ENCODE results near the gene STX16.

STX16 gene

DNA sequence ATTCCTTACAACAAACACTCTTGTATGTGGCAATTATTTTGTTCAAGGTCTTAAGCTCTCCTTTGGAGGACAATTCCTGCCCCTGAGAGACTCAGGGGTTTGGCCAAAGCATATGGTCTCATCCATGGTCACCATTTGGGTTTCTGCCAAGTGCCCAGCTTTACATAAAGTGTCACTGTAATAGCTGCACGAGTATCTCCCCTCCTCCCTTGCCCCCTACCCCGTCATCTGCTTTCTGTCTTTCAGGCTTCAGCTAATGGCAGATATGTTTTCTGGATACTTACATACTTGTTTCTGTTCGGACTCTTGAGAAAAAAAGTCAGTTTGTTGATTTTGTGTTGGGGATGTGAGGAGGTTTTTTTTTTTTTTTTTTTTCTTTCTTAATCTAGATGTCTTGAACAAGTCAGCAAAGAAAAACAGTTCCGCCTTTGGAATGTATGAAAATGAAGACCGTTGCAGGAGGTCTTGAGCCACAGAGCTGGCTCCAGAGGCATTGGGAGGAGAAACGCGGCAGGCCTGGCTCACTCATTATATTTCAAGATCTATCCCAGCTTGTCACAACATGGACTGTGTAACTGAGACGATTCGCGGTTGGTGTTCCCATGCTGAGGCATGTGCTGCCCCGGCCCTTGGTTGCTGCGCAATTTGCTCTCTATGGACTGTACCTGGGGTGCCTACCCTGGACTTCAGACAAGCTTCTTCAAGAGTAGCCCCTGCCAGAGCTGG, 32.6 kb upstream of the STX16 start:
- peak; percentile 80 for DNase-seq (ENCODE audit: low spot score)

DNA sequence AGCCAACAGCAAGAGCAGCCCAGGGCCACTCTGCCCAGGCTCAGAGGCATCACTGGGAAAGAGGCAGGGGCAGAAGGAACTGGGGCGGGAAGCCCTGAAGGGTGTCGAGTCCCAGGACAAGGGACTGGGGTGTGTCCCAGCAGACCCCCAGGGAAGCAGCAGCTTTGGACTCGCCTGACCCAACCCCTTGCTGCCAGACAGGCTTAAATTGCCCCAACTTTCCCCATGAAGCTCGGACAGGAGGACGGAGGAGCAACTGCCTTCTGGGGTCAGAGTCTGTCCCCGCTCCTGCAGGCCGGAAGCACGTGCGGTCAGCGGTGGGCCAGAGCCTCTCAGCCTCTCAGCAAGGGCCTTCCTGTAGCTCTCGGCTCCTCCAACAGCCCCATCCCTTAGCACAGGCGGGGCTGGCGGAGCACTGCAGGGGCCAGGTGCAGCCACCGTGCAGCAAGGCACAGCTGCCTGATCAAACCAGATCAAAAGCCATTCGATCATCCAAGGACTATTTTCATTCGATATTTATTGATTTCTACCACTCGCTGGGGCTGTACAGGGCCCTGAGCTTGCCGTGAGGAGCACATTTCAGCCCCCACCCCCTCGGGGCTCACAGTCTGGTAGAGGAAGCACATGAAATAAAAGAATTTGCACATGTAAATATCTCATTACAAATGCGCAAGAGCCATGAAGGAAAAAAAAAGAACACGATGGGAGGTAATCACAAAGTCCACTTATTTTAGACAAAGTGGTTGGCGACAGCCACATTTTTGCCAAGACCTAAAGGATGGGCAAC, 31.8 kb upstream of the STX16 start:
- DNase-seq (ENCODE audit: low spot score) = no peak

DNA sequence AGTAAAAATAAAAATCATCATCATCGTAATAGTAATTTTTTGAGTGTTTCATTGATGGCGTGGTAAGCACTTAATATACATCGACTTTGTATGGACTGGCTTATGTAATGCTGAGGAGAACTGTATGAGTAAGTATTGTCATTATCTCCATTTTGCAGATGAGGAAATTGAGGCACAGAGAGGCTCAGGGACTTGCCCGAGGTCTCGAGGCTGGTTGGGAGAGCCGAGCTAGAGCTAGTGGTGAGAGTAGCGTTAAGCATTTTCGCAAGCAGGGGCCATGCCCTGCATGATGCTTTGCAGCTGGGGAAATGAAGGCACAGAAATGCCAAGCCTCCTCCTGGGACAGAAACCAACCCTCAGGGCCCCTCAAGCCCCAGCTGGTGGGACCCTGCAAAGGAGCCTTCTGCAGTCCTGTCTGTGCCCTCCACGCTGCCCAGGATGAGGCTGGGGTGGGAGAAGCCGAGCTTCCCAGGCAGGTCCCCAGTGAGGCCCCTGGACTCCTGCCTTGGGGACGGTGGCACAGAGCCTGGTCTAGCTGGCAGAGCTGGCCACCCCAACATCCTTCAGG, 31.1 kb upstream of the STX16 start:
- no peak for DNase-seq (ENCODE audit: low spot score)

DNA sequence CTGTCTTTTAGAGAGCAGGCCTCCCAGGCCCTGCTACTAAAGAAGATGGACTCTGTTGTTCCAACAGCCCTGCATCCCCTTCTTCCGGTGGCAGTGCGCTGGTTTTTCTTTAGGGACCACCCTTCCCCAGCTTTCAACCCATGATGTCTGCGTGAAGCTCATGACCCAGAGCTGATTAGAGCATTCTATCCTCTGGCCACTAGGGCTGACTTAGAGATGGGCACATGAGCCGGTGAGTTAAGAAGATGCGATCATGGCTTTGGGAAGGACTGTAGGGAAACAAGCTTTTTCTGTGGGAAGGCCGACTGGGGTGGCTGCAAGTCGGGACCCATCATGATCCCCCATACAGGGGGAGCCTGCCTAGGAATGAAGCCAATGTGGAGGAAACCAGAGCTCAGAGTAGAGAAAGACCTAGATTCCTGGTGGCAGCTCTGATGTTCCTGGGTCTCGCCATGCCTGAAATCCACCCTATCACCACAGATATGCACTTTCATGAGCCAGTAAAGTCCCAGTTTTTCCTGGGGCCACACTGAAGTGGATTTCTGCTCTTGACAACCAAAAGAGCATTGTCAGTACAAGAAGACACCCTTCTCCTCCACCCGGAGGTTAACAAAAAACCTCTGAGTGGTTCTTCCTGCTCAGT, 29.1 kb upstream of the STX16 start:
- no peak for DNase-seq (ENCODE audit: low spot score)

DNA sequence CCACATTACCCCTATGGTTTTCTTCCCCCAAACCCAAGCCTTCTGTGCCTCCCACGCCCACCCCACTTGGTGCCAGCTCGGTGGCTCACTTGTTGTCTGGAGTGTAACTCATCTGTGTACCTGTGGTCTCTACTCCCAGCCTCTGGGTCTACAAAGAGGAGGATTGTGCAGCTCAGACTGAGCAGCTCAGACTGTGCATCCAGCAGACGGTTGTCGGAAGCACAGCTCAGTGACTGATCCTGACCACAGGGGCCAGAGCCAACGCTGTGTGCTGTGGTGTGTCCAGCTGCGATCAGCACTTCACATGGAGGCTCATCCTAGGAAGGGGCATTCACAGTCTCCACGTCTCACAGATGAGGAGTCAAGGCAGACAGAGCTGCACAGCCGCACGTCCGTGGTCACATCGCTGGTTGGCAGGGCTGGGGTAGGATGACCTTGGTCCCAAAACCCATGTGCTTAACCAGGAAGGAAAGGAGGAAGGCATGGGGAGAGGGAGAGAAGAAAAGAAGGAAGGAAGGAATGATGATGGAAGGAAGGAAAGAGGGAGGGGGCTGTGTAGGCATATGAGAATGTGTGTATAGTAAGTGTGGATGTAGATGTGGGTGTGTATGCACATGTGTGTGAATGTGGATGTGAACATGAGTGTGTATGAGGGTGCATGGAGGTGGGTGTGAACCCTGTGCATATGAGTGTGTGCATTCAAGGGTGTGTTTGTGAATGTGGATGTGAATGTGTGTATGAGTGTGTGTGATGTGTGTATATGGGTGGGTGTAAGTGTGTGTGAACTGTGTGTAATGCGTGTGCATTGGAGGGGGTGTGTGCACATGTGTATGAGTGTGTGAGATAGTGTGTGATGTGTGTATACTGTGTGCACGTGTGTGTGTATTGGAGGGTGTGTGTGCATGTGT, 28.2 kb upstream of the STX16 start:
- no peak for DNase-seq (ENCODE audit: low spot score)

DNA sequence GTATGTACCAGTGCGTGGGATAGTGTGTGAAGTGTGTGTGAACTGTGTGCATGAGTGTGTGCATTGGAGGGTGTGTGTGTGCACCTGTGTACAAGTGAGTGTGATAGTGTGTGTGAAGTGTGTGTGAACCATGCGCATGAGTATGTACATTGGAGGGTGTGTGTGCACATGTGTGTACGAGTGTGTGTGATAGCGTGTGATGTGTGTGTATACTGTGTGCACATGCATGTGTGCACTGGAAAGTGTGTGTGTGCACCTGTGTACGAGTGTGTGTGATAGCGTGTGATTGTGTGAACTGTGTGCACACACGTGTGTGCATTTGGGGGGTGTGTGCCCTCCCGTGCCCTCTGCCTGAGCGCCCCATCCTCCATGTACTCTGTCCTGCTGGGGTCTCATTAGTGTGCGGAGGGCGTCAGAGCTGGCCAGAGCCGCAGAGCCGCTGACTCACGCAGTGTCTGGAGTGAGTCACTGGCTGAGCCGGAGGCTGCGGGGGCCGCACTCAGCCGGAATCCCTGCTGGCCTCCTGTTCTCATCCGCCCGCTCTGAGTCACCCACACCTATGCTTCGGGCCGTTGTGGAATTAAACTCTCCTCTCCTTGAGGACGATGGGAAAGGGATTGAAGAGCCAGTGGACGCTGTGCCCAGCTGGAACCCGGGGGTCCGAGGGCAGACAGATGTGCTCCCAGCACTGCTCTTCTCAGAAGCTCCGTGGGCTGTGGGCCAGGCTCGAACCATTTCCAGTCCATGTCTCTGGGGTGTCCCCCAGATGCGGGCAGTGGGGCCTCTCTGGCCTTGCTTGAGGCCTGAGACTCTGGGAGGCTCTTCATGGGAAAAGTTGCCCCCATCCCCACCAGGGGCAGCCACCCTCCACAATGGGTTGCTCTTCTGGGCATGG, 27.3 kb upstream of the STX16 start:
- DNase-seq (ENCODE audit: low spot score) = peak; percentile 98

DNA sequence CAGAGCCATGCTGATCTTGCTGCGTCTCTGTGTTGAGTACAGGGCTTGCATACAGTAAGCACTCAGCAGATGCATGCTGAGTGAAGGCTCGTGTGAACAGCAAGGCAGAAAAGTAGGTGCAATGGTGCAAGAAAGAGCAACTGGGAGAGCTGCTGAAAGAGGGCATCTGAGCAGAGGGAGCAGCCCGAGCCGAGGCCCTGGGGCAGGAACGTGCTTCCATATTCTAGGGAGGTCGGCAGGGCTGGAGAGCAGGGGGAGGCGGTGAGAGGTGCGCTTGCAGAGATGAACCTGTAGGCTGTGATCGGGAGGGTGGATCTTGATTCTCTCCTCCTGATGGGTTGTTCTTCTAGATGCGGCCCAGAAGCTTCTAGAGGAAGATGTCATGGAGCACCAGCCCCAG, 26.4 kb upstream of the STX16 start:
- no peak for DNase-seq (ENCODE audit: low spot score)

DNA sequence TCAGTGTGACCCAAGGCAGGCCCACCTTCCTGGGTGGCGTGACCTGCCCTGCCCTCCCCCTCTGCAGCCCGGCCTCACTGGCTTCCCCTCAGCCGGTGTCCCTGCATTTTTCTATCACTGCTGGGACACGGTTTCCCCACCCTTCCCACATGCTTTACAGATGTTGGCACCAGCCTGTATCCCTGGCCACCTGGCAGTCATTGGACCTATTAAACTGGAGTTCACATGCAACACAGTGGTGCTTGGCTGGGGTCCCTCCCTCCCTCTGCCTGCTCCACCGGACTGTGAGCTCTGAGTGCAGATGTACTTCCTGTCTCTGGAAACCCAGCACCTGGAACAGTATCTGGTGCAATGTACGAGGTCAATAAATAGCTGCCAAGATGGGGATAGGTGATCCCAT, 25.5 kb upstream of the STX16 start:
- DNase-seq (ENCODE audit: low spot score) = no peak

DNA sequence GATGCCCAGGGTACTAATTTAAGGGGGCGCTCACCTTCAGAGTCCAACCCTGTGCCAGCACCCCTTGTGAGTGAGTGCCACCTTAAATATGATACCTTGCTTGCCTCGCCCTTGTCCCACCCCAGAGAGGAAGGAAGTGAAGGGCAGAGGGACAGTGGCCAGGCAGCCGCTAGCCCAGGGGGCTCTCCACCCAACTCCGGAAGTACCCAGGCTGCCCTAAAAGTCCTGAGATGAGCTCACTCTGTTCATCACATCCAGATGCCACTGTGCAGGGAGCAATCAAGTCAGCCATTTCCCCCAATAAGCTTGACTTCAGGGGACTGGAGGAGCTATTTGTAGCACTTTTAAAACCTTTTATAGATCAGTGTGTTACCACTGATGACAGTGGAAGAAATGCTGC, 25.0 kb upstream of the STX16 start:
- no peak for DNase-seq (ENCODE audit: low spot score)

DNA sequence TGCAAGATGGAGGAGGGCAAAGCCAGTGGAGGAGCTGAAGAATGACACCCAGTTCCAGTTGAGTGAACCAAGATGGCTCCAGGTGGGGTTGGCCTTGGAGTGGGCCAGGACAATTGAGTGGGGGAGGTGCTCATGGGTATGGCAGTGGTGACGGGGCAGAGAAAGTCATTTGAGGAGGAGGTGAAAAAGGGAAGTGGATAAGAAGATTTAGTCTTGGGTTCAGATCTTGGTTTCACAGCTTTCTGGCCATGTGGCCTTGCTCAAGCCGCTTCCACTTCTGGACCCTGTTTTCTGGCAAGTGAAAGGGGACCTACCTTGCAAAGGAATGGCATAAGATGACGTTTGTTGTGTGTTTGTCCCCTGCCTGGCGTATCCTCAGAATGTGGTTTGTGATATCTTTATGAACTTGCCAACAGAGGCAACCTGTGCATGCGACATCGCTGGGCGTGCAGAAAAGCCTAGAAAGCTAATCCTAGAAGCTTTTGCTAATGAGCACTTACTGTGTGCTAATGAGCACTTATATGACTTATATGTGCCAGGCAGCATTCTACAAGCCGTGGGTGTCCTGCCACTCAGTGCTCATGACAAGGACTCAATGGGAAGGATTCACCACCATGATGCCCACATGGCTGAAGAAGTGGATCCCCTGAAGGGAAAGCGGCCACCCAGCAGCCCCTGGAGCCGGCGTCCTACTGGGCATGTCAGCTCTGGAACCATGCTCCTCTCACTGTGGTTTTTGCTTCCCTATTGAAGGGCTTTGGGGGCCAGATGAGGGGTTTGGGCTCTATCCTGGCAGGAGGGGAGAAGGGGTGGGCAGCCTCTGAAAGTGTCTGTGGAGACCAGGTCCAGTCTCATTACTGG, 23.6 kb upstream of the STX16 start:
- DNase-seq (ENCODE audit: low spot score) = no peak

DNA sequence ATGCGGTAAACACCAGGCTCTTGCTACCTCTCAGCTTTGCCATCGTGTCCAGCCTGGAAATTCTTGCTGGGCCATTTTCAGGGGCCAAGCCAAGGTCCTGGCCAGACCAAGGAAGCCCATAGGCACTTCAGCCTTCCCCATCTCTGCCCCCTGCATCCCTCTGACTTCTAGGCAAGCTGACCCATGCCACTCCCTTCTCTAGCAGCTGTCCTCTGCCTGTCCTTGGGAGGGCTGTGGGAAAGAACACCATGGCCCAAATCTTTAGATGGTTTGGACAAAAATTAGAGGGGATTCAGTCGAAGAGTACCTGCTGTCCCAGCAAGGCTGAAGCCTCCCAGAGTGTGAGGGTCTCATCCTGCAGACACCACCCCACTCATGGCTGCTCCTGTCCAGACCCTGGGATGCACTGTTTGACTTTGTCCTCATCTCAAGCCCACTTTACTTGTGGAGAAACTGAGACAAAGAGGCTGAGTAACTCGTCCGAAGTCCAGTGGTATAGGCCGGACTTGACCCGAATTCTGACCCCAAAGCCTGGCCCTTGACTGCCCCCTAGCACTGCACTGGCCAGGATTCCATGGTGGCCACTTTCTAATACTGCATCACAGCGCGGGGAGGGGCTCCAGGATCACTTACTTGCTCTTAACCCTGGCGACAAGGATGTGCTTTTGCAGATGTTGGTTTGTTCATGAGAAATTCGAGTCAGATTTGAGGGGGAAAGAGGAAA, 22.4 kb upstream of the STX16 start:
- DNase-seq (ENCODE audit: low spot score) = no peak

DNA sequence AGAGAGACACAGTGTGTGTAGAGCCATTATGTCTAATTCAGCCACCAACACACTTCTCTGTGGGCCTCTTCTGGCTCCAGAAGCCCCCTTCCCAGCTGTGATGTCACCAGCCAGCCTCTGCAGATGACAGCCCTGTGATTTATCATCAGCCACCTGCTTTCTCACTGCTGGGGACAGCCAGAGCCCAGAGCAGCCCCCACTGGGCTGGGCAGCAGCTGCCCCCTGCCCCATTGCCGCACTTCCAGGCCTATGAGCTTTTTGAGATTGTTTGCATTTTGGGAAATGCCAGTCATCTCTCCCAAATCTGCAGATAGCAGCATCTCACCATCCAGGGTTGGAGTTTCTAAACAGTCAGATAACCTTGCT, 21.9 kb upstream of the STX16 start:
- no peak for DNase-seq (ENCODE audit: low spot score)

DNA sequence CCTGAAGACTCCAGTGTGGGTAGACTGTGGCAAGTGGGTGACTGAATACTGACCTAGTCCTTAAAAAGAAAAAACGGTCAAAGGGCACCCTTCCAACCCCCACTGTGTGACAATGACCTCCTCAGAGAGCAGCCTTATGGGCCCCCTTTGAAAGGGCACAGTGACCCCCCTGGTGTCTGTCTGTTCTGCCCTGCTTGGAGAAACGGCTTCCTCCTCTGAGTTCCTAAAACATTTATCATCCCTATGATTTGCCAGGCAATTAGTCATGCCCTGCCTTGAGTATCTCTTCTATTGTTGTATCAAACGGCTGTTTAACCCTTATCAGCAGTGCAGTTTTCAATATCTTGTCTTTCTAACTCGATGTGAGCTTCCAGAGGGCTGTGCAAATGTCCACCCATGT, 21.0 kb upstream of the STX16 start:
- DNase-seq (ENCODE audit: low spot score) = peak; percentile 71

DNA sequence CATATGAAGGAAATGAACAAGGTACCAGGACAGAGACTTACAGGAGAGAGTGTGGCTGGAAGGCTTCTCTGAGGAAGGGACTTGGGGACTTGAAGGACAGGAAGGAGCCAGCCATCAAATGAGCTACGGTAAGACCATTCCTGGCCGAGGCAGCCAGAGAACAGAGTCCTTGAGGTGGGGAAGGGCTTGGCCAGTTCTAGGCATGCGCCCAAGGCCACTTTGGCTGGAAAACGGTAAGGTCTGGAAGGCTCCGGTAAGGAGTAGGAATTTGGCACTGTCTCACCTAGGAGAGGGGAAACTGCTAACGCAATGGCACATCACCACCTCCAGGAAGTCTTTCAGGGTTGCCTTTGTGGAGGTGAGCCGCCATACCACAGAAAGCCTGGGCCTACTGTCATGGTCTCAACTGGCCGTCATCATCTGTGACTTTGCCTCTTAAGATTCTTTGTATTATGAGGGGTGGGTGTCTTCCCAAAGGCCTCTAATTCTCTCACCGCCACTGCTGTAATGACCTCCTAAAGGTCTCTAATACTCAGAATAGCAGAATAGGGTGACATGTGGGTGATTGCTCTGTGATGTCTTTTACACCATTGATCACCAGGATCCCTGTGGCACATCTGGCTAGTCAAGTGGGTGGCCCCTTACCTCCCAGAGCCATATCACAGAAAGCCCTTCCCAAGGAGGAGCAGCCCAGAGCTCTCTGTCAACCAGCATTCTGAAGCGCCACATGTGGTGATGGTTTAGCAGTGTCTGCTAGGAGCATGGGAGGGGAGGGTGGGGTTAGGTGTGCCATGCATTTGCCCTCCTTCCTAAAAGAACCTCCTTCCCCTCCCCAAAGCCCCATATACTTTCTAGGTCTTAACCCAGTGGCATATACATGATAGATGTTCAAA, 17.7 kb upstream of the STX16 start:
- DNase-seq (ENCODE audit: low spot score) = no peak

DNA sequence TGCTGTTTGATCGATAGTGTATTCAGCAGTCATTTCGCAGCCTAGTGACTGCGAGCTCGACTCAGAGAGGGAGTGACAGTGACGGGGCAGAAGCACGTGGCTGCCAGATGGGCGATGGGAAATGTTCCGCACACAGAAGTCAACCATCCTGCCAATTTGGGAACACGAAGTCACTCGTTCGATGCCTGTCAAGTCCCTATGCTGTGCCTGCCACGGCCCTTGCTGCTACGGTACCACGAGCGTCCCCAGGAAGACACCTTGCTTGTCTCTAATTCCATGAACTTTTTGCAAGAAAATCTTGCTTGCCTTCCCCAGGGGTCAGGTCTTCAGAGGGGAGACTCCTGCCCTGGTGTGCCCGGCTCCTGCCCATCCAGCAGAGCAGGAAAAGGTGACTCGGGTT, 17.0 kb upstream of the STX16 start:
- DNase-seq (ENCODE audit: low spot score) = no peak

DNA sequence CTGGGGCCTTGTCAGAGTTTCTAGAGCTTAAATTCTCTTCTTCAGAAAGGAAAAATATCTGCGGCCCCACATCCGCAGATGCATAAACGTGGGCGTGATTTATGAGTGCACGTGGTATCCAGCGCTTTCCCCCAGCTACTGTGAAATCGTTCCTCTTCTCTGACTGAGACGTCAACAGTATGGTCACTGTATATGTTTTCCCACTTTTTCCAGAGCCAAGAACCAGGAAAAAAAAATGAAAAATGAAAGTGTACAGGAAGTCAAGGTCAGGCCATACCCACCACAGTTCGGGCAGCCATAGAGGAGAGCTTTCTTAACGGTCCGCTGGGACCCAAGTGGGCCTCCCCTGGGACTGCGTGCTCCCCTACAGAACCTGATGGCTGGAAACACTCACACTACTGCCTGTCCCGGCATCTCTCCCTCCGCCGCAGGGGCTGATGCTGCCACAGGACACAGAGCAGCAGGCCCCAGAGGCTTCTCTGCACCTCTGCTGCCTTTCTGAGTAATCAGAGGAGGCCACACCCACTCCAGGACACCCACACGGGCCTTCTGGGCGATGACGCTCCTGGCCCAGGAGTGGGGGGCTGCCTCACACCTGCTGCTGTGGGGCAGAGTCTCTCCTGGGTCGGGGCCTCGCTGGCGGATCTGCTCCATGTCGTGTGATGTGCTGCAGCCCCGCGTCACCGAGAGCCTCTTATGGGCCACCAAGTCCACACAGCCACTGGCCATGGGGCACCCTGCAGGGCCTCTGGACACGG, 16.4 kb upstream of the STX16 start:
- no peak for DNase-seq (ENCODE audit: low spot score)

DNA sequence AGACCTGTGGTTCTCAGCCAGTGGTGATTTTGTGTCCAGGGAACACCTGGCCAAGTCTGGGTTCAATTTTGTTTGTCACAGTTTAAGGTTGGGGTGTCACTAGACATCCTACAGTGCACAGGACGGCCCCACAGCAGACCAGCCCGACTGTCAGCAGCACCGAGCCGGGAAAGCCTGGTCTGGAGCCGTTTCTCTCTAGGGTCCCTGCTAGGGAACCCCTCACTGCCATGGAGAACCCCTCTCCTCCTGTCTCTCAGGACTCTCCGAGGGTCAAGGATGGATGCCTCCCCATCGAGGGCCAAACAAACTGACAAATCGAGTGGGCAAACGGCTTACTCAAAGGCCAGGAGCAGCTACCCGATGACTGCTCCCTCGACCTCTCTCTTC, 15.8 kb upstream of the STX16 start:
- no peak for DNase-seq (ENCODE audit: low spot score)
